HepG2 (cell line): ENCODE data around the gene GINM1. TPM values are rescaled to one million over a fixed set of nuclear protein-coding genes. Genes with fewer than 3 reads are reported as not detected.

ENCODE experiments used
- ADNP ChIP-seq: sonication (generic); formaldehyde crosslinking; IDR thresholded peaks from 2 replicates; pipeline ENCODE4 v1.4.0; 2020; ENCODE audit warnings: missing genetic modification reagents
- ELF1 ChIP-seq: sonication (generic); formaldehyde crosslinking; IDR thresholded peaks from 2 replicates; pipeline ENCODE4 v1.4.0; 2020; ENCODE audit warnings: missing genetic modification reagents
- GZF1 ChIP-seq: sonication (generic); formaldehyde crosslinking; IDR thresholded peaks from 2 replicates; pipeline ENCODE4 v1.5.1; 2020; ENCODE audit warnings: mild to moderate bottlenecking, missing genetic modification reagents
- ISL2 ChIP-seq: sonication (generic); formaldehyde crosslinking; IDR thresholded peaks from 2 replicates; pipeline ENCODE4 v1.5.0; 2020; ENCODE audit warnings: missing genetic modification reagents
- JDP2 ChIP-seq: sonication (generic); formaldehyde crosslinking; IDR thresholded peaks from 2 replicates; pipeline ENCODE4 v1.8.1; 2022; ENCODE audit warnings: missing genetic modification reagents, borderline replicate concordance
- MATR3 ChIP-seq: sonication (generic); formaldehyde crosslinking; IDR thresholded peaks from 2 replicates; pipeline ENCODE4 v1.4.0; 2020; ENCODE audit warnings: missing genetic modification reagents
- PHB2 ChIP-seq: fragments of 450-650 bp; IDR thresholded peaks from 2 replicates; pipeline ENCODE4 v1.6.1; 2018; ENCODE audit not compliant: partially characterized antibody
- POGZ ChIP-seq: sonication (generic); formaldehyde crosslinking; IDR thresholded peaks from 2 replicates; pipeline ENCODE4 v1.4.0; 2020; ENCODE audit warnings: mild to moderate bottlenecking, missing genetic modification reagents
- SMAD1 ChIP-seq: sonication (generic); formaldehyde crosslinking; IDR thresholded peaks from 2 replicates; pipeline ENCODE4 v1.4.0; 2020; ENCODE audit warnings: missing genetic modification reagents, low read depth, mild to moderate bottlenecking, borderline replicate concordance
- SMARCE1 ChIP-seq: fragments of 450-650 bp; IDR thresholded peaks from 2 replicates; pipeline ENCODE4 v1.6.1; 2017; ENCODE audit warnings: borderline replicate concordance
- SOX13 ChIP-seq, 3 experiments: fragments of 450-650 bp in 1 of 3; sonication (generic) in 1 of 3; formaldehyde crosslinking in 1 of 3; IDR thresholded peaks in 2 of 3; conservative IDR thresholded peaks in 1 of 3; 2 replicates each; pipeline versions ENCODE4 v1.5.0 to v1.6.1; 2016 to 2020; ENCODE audit warnings: antibody characterized with exemption in 1 of 3, mild to moderate bottlenecking in 1 of 3, missing compliant biosample characterization in 1 of 3, missing genetic modification reagents in 1 of 3, moderate library complexity in 1 of 3
- SP140L ChIP-seq: sonication (generic); formaldehyde crosslinking; IDR thresholded peaks from 2 replicates; pipeline ENCODE4 v1.4.0; 2020; ENCODE audit warnings: missing genetic modification reagents, borderline replicate concordance
- SUZ12 ChIP-seq: fragments of 150-350 bp; IDR thresholded peaks from 2 replicates; pipeline ENCODE4 v1.6.1; 2014; ENCODE audit warnings: low read depth, low read length
- TGIF2 ChIP-seq: IDR thresholded peaks from 2 replicates; pipeline ENCODE4 v1.6.1; 2016; ENCODE audit warnings: control low read depth, missing compliant biosample characterization
- TOPORS ChIP-seq: sonication (generic); formaldehyde crosslinking; IDR thresholded peaks from 2 replicates; pipeline ENCODE4 v1.8.0; 2023; ENCODE audit warnings: mild to moderate bottlenecking, missing genetic modification reagents
- ZFP41 ChIP-seq: sonication (generic); formaldehyde crosslinking; IDR thresholded peaks from 2 replicates; pipeline ENCODE4 v1.4.0; 2020; ENCODE audit warnings: mild to moderate bottlenecking, missing genetic modification reagents, borderline replicate concordance
- ZNF230 ChIP-seq: sonication (generic); formaldehyde crosslinking; IDR thresholded peaks from 2 replicates; pipeline ENCODE4 v1.4.0; 2020; ENCODE audit warnings: mild to moderate bottlenecking, missing genetic modification reagents
- ZNF598 ChIP-seq: sonication (generic); formaldehyde crosslinking; IDR thresholded peaks from 2 replicates; pipeline ENCODE4 v1.5.1; 2020; ENCODE audit warnings: mild to moderate bottlenecking, missing genetic modification reagents, borderline replicate concordance
- ZNF761 ChIP-seq: sonication (generic); formaldehyde crosslinking; conservative IDR thresholded peaks from 2 replicates; pipeline ENCODE4 v1.4.0; 2020; ENCODE audit warnings: mild to moderate bottlenecking, missing genetic modification reagents
- polyA plus RNA-seq, 8 experiments: library from polyadenylated mRNA; depleted of rRNA in 3 of 8; stranded (reverse) in 7 of 8; unstranded in 1 of 8; fragments of >200 nt; fragmentation: Illumina TruSeq in 4 of 8; extraction: Trizol in 4 of 8; gene quantifications; 2 replicates each; pipeline versions ENCODE4 v1.2.1 to v1.2.3, GENCODE V29; 2011 to 2016; ENCODE audit warnings: low read depth in 4 of 8, missing spikeins in 1 of 8, mixed read lengths in 1 of 8; ENCODE audit not compliant: insufficient read depth in 1 of 8
- total RNA-seq, 5 experiments: library from RNA; depleted of rRNA; stranded (reverse); fragments of >200 nt; fragmentation: Illumina TruSeq; extraction: Trizol; gene quantifications; 2 replicates each; pipeline ENCODE4 v1.2.3, GENCODE V29; 2016; ENCODE audit warnings: low read depth in 1 of 5
- TF ChIP-seq, protein P1 (sequence below): sonication (generic); formaldehyde crosslinking; IDR thresholded peaks from 2 replicates; pipeline ENCODE4 v1.5.0; 2020; ENCODE audit warnings: missing genetic modification reagents
- TF ChIP-seq, protein P2 (sequence below): IDR thresholded peaks from 2 replicates; pipeline ENCODE4 v1.6.1; 2016; ENCODE audit warnings: low read depth, control low read depth
- TF ChIP-seq, protein P3 (sequence below): IDR thresholded peaks from 2 replicates; pipeline ENCODE4 v1.6.1; 2016
- TF ChIP-seq, protein P4 (sequence below): sonication (generic); formaldehyde crosslinking; IDR thresholded peaks from 2 replicates; pipeline ENCODE4 v1.4.0; 2020; ENCODE audit warnings: low read depth, mild to moderate bottlenecking, missing genetic modification reagents
- TF ChIP-seq, protein P5 (sequence below): IDR thresholded peaks from 2 replicates; pipeline ENCODE4 v1.6.1; 2012; ENCODE audit warnings: inconsistent platforms

Gene GINM1
- total and polyA plus RNA-seq, 2 of the 13 experiments (the other 11 are each of a cell fraction or from before 2014, with no cell fraction given), result 19.4 to 27.5 TPM

DNA sequence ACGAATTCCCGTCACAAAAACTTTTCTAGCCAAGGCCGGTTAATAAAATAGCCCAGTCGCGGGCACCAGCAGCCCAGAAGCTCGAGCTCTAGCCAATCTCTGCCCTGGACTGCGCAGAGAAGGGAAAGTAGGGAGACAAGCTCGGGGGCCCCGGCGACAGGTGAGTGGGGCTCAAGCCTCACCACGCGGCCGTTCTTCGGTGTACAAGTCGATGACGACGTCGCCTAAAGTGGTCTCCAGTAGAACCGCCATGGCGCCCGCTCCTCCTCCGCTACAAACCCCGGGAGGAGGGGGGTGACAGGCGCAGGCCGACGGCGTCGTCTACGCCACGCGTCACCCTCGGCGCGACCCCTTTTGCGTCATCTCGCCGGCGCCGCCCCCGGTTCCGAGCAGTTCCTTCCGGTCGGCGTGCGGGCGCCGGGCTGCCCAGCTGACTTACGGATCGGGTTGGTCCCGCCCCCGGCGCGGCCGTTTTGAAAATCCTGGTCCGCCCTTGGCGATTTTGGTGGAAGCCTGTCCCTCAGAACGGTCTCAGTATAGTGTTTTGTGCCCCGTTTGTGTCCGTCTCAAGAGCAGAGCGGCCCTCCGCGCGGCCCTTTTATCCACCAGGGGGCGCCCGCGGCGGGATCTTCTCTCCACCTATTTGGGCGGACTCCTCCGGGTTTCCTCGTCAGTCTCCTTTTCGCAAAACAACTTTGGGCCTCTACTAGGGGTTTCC is 20.3 kb upstream of the GINM1 start, which contains the start of gene PPIL4 (continued):
- TF ChIP-seq, protein P1, sequence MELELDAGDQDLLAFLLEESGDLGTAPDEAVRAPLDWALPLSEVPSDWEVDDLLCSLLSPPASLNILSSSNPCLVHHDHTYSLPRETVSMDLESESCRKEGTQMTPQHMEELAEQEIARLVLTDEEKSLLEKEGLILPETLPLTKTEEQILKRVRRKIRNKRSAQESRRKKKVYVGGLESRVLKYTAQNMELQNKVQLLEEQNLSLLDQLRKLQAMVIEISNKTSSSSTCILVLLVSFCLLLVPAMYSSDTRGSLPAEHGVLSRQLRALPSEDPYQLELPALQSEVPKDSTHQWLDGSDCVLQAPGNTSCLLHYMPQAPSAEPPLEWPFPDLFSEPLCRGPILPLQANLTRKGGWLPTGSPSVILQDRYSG (CRISPR knock-in tag), result 0 out of 2 replicates have a peak, but pooled peaks have one; percentile 87
- TF ChIP-seq, protein P2, sequence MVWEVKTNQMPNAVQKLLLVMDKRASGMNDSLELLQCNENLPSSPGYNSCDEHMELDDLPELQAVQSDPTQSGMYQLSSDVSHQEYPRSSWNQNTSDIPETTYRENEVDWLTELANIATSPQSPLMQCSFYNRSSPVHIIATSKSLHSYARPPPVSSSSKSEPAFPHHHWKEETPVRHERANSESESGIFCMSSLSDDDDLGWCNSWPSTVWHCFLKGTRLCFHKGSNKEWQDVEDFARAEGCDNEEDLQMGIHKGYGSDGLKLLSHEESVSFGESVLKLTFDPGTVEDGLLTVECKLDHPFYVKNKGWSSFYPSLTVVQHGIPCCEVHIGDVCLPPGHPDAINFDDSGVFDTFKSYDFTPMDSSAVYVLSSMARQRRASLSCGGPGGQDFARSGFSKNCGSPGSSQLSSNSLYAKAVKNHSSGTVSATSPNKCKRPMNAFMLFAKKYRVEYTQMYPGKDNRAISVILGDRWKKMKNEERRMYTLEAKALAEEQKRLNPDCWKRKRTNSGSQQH (CRISPR knock-in tag), result peak; percentile 98
- TF ChIP-seq ZNF761 (CRISPR knock-in tag) (peak; percentile 57), GZF1 (CRISPR knock-in tag) (no peak; the same call in 1 of the 2 replicates), ZFP41 (CRISPR knock-in tag) (no peak), TOPORS (CRISPR knock-in tag) (peak; percentile 73), JDP2 (CRISPR knock-in tag) (no peak; the same call in 1 of the 2 replicates), TGIF2 (CRISPR knock-in tag) (peak; percentile 95), ZNF230 (CRISPR knock-in tag) (peak; percentile 86), ISL2 (CRISPR knock-in tag) (peak; percentile 83), ZNF598 (CRISPR knock-in tag) (peak; percentile 94), SOX13 (IDR thresholded peaks at IDR 0.05) (no peak), SOX13 (CRISPR knock-in tag; conservative IDR thresholded peaks at IDR 0.05 in 1 of 2, IDR thresholded peaks at IDR 0.05 in 1 of 2) (peak in 1 of 2 experiments; percentile 71; a peak in 2 of 4 replicates), POGZ (CRISPR knock-in tag) (peak; percentile 99), SP140L (CRISPR knock-in tag) (peak; percentile 83; the same call in 1 of the 2 replicates), SMARCE1 (no peak), SUZ12 (no peak), ELF1 (CRISPR knock-in tag) (peak; percentile 98), PHB2 (no peak), ADNP (CRISPR knock-in tag) (no peak), SMAD1 (CRISPR knock-in tag) (peak; percentile 64; the same call in 1 of the 2 replicates), MATR3 (no peak)
- TF ChIP-seq, protein P3, sequence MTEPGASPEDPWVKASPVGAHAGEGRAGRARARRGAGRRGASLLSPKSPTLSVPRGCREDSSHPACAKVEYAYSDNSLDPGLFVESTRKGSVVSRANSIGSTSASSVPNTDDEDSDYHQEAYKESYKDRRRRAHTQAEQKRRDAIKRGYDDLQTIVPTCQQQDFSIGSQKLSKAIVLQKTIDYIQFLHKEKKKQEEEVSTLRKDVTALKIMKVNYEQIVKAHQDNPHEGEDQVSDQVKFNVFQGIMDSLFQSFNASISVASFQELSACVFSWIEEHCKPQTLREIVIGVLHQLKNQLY (CRISPR knock-in tag), result peak; percentile 56; the same call in 1 of the 2 replicates
- TF ChIP-seq, protein P4, sequence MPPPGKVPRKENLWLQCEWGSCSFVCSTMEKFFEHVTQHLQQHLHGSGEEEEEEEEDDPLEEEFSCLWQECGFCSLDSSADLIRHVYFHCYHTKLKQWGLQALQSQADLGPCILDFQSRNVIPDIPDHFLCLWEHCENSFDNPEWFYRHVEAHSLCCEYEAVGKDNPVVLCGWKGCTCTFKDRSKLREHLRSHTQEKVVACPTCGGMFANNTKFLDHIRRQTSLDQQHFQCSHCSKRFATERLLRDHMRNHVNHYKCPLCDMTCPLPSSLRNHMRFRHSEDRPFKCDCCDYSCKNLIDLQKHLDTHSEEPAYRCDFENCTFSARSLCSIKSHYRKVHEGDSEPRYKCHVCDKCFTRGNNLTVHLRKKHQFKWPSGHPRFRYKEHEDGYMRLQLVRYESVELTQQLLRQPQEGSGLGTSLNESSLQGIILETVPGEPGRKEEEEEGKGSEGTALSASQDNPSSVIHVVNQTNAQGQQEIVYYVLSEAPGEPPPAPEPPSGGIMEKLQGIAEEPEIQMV, result peak; percentile 87
- TF ChIP-seq, protein P5, sequence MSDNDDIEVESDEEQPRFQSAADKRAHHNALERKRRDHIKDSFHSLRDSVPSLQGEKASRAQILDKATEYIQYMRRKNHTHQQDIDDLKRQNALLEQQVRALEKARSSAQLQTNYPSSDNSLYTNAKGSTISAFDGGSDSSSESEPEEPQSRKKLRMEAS, result peak; percentile 92
